HG03575 (cell line): ENCODE results near the gene GSN.

Source experiments
- ATAC-seq: cut with Tn5 transposase; IDR thresholded peaks from one replicate; pipeline ENCODE4 v1.9.1; 2021; ENCODE audit not compliant: unreplicated experiment, insufficient number of reproducible peaks, low FRiP score; ENCODE audit errors: extremely low read depth

The GSN gene

DNA sequence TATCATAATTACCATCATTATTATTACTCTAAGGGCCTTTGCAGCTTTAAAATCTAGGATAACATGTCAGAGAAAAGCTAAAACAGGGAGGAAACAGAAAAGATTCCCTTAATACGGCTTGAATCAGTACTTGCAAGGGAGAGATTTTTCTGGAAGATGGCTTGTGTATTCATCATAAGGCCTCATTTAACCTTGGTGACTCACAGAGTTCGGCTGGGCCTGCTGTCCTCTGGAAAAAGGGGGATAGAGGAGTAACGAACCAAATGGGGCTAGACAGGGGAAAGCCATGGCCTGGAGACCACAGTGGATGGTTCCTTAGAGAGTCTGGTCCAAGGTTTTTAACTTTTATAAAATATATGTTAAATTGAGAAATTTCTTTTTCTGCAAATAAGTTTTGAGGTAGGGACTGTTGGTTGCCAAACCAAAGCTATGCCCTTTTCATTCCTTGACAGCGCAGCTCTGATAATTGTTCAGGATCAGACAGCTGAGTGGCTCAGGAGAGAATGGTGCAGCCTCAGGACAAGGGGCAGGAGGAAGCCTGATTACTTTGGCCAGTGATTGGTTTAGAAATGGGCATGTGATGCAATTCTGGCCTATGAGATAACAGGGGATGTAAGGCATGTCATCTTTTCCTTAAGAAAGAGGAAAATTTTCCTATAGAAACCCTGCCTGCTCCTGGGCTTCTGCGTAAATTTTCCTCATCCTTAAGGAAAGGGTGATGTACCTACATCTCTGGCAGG lies 25.6 kb upstream of the GSN start:
- ATAC-seq = no peak

GRCh38 chr9:121242959-121243346 lies 25.0 kb upstream of the GSN start:
- ATAC-seq = no peak

DNA sequence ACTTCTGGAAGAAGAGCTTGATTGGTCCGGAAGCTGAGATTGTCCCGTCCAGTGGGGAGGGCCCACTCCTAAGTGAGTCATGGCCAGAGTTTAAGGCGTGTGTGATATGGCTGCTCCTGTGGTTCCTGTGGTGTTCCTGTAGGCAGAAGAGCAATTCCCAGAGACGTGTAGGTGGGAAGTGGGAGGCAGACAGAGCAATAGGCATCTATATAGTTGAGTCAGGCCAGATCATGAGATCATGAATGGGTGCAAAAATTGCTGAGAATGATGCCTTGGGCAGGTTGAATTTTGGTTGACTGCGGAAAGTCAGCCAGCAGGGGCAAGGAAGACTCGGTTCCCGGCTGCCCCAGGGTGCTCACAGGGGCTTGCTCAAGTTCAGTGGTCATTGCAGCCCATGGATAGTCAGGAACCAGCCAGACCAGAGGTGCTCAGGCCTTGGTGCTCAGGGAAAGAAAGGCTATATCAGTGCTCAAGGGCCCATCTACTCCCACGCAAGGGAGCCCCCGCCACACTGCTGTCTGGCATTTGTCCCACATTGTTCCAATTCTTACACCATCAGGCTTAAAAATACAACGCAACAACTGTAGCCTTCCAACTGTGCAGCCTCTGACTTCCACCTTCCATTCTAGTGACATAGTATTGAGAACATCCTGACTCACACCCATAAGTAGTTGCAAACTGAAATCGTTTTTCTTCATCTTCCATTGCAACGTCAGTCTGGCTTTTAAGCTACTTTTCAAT lies 21.0 kb upstream of the GSN start:
- ATAC-seq = no peak

- no peak for ATAC-seq
Observed at GRCh38 chr9:121249563-121249962, 18.4 kb upstream of the GSN start.

DNA sequence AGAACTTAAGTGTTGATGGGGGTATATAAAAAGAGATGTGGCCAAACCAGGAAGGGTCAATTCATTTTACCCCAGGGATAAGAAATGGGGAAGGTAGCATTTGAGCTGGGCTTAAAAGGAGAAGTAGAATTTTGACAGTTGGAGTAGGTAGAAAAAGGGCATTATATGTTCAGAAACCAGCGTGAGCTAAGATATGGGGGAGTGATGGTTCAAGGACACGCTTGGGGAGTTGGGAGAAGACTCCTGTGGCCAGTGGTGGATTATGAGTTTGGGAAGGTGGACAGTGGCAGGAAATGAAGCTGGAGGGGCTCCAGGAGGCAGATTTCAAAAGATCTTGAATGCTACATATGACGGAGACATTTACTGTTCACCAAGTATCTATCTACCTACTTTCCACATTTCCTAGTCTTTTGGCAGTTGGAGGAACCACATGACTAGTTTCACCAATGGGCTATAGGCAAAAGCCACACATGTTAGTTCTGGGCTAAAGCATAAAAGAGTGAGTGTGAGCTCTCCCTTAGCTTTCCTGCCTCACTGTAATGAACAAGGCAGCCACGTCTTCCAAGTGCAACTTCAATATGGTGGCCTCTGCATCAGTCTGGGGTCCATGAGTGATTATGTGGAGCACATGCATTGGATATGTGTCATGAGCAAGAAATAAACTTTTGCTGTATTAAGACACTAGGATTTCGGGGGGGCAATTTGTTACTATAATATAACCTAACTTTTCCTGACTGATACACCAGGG lies 15.7 kb upstream of the GSN start:
- ATAC-seq = no peak

- no peak for ATAC-seq
Observed at GRCh38 chr9:121253162-121253561, 14.8 kb upstream of the GSN start.

DNA sequence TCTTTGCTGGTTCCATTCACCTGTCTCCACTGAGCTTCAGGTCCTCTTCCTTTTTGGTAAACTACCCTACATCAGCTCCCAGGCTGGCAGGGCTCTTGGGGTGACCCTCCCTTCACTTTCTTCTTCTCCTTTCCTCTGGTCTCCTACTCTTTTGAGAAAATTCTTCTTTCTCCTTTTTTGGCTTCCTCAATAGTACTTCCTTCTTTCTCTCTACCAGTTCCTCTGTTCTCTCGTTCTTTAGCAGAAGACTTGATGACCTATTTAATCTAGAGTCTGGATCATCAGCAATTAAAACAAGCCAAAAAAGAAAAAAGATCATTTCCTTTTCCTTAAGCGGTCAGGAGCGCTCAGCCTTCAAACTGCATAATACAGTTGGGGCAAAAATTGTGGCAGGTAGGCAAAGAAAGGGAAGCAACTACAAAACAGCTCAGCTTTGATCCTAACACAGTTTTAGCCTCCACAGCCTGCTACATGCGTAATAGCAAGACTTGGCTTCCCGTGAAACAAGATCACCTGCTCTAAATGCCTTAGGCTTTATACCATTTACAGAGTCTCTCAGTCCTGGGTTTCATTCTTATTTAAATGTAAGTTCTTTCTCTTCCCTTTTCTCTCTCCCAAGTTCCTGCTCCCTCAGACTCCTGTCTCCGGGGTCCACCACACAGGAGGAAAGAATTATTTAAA lies 14.0 kb upstream of the GSN start:
- no peak for ATAC-seq

DNA sequence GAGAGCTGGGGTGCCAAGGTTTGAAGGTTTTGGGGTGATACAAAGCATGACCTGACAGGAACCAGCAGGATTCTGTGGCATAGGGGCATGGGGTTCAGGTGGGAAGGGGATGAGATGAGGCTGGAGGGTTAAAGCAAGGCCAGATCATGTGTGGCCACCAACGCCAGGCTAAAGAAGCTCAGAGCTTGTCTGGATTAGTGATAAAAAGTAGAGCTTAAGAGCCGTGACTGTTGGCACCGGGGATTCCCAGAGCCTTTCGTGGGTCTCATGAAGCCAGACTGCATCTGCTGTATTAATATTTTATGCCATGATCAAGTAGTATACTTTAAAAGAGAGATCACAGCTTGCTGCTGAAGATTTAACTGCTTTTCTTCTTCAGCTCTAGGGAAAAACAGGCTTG lies 8.5 kb upstream of the GSN start:
- no peak for ATAC-seq

GRCh38 chr9:121259935-121260334 lies 8.0 kb upstream of the GSN start:
- ATAC-seq = no peak

- no peak for ATAC-seq
Observed at GRCh38 chr9:121260457-121261106, 7.4 kb upstream of the GSN start.

- no peak for ATAC-seq
Observed at GRCh38 chr9:121261107-121261460, 6.9 kb upstream of the GSN start.

DNA sequence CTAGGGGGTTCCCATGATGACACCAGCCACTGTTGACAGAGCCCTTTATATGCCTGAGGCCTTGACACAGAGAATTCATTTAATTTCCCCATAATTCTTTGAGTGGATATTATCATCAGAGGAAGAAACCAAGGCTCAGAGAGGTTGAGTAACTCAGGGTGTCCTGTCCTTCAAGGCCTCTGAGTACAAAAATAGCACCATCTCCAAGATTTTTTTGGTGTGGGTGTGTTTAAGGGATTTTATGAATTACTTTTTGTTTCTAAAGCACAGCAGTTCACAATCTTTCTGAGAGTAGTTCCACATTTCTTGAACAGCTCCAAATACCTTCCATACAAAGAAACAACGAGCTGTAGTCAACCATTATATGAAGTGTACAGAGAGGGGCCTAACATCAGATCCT lies 6.2 kb upstream of the GSN start:
- no peak for ATAC-seq

- no peak for ATAC-seq
Observed at GRCh38 chr9:121262423-121262822, 5.5 kb upstream of the GSN start.

DNA sequence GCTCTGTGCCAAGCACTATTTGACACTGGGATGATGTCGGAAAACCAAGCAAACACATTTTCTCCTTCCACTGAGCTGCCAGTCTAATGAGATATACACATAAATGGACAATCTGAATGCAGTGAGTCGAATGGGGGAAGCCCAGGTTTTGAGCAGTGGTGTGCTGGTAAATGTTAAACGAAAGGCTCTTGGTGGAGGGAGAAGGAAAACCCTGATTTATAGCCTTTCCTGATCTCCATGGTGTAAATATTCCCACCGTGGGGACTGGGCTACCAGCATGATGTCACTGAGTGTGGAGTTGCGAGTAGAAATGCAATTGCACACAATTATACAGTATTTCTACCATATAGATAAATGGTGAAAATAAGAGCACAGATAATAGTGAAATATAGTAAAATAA lies 5.0 kb upstream of the GSN start:
- no peak for ATAC-seq

DNA sequence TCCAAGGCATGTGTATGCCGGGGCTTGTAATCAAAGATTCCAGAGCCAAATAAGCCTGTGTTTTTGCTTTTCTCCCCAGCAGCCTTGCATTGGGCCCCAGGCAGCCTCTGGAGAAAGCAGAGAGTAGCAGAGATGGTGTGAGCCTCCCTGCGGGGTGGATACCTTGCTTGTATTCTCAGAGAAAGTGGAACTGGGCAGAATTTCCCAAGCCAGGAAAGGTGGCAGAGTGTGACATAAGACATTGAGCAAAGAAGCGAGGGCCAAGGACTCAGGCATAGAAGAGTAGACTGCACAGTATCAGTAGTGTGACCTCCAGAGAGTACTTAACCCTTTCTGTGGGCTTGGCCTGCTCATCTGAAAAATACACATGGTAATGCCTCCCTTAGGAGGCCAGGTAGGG lies 1.6 kb upstream of the GSN start:
- ATAC-seq = no peak

- ATAC-seq = no peak
Observed at GRCh38 chr9:121266906-121267650, 884 bp upstream of the GSN start.

- no peak for ATAC-seq
Observed at GRCh38 chr9:121268598-121268850, 562 bp downstream of the GSN start.

GRCh38 chr9:121268851-121269641 lies 1.1 kb downstream of the GSN start:
- no peak for ATAC-seq
